Lower leg skin (tissue), 4 donors: ENCODE data around the gene RCE1. TPM values are rescaled to one million over a fixed set of nuclear protein-coding genes. Genes with fewer than 3 reads are reported as not detected.

Source experiments
- DNase-seq, 2 donors: peaks; one replicate each; pipeline ENCODE4 v3.0.0-alpha.2; 2019; ENCODE audit warnings: low spot score in 2 of 2
- H3K4me3 ChIP-seq: fragments of 200-600 bp; sonication (generic); 2 replicates; pipeline ENCODE4 v1.5.1; 2017; ENCODE audit warnings: mild to moderate bottlenecking, low read depth; ENCODE audit not compliant: poor library complexity, severe bottlenecking
- POLR2A ChIP-seq, 2 donors: fragments of 450-650 bp; IDR thresholded peaks; one replicate each; pipeline ENCODE4 v1.6.1; 2016 to 2017; ENCODE audit warnings: antibody characterized with exemption in 2 of 2, mild to moderate bottlenecking in 1 of 2, moderate library complexity in 1 of 2
- WGBS, 2 donors: methylation state at CpG; one replicate each; pipeline ENCODE4 v1.1.5; 2018; 5-methylcytosine and 5-hydroxymethylcytosine counted together
- intact Hi-C: fragments of 100-400 bp; cut with DNase I; formaldehyde crosslinking; loops from one replicate; pipeline ENCODE4 v1.15.0; 2023; ENCODE audit warnings: low total_unique reads
- total RNA-seq, 4 donors: library from RNA; depleted of rRNA; stranded (reverse); fragments of >200 nt; gene quantifications; one replicate each; pipeline ENCODE4 v1.1.0, GENCODE V29; 2016
- TF ChIP-seq, protein P1 (sequence below), 3 donors: fragments of 450-650 bp; IDR thresholded peaks; one replicate each; pipeline ENCODE4 v1.5.1; 2016; ENCODE audit warnings: antibody characterized with exemption in 3 of 3, mild to moderate bottlenecking in 3 of 3, moderate library complexity in 2 of 3

Gene RCE1
- total RNA-seq, 4 donors from 2014 or later = 23.8 to 32.8 (median 29.7) TPM

DNA sequence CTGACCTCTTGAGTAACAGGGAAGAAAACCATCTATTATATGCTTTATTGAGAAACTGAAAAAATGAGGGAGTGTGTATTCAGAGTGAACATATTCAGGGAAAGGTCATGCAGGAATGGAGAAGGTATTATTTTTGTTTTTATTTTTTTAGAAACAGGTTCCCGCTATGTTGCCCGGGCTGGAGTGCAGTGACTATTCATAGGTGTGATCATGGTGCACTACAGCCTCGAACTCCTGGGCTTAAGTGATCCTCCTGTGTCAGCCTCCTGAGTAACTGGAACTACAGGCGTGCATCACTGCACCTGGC, 8.7 kb upstream of the RCE1 start:
- no peak for DNase-seq
- intact Hi-C loops = loop anchor here (10.0 kb wide), 1 partner anchor 420 kb away; no protein-coding TSS in a partner anchor
- WGBS, 2 donors = 56 to 59% methylated on average over 4 of the region's 4 CpGs
- H3K4me3 ChIP-seq = no peak overlapping the region
- TF ChIP-seq, protein P1, sequence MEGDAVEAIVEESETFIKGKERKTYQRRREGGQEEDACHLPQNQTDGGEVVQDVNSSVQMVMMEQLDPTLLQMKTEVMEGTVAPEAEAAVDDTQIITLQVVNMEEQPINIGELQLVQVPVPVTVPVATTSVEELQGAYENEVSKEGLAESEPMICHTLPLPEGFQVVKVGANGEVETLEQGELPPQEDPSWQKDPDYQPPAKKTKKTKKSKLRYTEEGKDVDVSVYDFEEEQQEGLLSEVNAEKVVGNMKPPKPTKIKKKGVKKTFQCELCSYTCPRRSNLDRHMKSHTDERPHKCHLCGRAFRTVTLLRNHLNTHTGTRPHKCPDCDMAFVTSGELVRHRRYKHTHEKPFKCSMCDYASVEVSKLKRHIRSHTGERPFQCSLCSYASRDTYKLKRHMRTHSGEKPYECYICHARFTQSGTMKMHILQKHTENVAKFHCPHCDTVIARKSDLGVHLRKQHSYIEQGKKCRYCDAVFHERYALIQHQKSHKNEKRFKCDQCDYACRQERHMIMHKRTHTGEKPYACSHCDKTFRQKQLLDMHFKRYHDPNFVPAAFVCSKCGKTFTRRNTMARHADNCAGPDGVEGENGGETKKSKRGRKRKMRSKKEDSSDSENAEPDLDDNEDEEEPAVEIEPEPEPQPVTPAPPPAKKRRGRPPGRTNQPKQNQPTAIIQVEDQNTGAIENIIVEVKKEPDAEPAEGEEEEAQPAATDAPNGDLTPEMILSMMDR (IDR thresholded peaks at IDR 0.05) = no peak
- no peak for TF ChIP-seq POLR2A (IDR thresholded peaks at IDR 0.05)

DNA sequence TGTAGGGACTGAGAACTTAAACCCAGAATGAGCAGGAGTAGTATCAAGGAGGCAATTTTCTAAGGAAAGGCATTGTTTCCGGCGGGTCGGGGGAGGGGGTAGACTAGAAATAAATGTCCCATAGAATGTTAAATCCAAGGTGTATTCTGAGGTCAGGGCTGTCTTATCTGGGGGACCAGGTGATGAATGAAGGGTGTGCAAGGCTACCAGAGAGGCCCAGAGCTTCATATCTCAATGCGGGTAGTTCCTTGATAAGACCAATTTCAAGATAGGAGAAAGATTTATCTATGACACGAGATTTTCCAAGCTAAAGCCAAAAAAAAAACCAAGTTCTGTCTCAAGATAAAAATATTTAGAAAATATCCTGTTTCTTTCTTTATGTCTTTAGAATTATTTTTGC, 8.3 kb upstream of the RCE1 start:
- no peak overlapping the region for H3K4me3 ChIP-seq
- intact Hi-C loops = loop anchor here (5.0 to 10.0 kb wide), 2 partner anchors 143 to 420 kb away; no protein-coding TSS in a partner anchor
- no peak for TF ChIP-seq POLR2A (IDR thresholded peaks at IDR 0.05)
- TF ChIP-seq, protein P1 (IDR thresholded peaks at IDR 0.05) = no peak
- WGBS, 2 donors = 74 to 77% methylated on average over 5 of the region's 5 CpGs
- no peak for DNase-seq

DNA sequence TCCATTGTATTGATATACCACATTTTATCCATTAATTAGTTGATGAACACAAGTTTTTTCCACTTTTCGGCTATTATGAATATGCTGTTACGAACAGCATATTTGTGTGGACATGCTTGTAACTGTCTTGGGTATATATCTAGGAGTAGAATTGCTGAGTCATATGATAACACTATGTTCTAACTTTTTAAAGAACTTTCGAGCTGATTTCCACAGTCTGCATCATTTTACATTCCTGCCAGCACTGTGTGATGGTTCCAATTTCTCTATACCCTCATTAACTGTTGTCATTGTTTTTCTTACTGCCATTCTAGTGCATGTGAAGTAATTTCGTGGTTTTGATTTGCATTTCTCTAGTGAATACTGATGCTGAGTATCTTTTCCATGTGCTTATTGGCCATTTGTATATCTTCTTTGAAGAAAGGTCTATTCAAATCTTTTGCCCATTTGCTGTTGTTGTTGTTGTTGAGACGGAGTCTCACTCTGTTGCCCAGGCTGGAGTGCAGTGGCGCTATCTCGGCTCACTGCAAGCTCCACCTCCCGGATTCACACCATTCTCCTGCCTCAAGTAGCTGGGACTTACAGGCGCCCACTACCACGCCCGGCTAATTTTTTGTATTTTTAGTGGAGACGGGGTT, 7.4 kb upstream of the RCE1 start:
- DNase-seq = no peak
- TF ChIP-seq POLR2A (IDR thresholded peaks at IDR 0.05) = no peak
- TF ChIP-seq, protein P1 (IDR thresholded peaks at IDR 0.05) = no peak
- H3K4me3 ChIP-seq = no peak overlapping the region
- intact Hi-C loops = loop anchor here (5.0 to 10.0 kb wide), 2 partner anchors 144 to 421 kb away; no protein-coding TSS in a partner anchor
- 79 to 86% methylated on average over 12 of the region's 12 CpGs for WGBS, 2 donors

DNA sequence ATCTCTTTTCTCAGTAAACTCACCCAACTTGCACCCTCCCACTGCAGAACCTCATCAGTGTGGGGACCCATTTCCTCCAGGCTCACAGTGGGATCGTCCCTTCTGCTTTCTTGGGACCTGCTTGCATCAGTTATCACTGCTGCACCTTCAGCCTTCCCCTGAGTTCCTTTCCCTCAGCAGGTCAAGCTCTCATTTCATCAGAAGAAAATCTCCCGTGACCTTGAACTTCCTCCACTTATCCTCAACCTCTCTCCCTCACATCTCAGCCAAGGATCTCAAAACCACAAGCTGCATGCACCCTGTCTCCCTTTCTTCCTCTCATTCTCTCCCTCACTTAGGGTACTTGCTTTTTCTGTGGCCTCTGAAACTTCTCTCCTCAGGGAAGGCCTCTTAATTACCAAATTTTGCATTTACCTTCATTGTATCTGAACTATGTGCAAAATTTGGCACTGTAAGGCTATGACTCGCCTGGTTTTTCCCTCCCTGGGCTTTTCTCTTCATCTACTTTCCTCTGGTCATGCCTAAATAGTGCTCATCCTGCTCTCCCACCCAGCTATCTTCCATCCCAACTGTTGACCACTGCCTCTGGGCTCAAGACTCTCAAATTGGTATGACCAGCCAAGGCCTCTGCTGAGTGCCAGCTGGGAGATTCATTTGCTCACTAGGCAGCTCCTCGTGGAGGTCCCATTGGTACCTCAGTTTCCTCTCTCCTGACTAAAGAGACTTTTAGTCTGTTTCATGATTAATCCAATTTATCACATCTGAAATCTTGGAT, 2.7 kb upstream of the RCE1 start:
- no peak overlapping the region for H3K4me3 ChIP-seq
- no peak for DNase-seq
- intact Hi-C loops = no loop called here
- TF ChIP-seq POLR2A (IDR thresholded peaks at IDR 0.05) = no peak
- TF ChIP-seq, protein P1 (IDR thresholded peaks at IDR 0.05) = no peak
- 77 to 79% methylated on average over 4 of the region's 4 CpGs for WGBS, 2 donors

DNA sequence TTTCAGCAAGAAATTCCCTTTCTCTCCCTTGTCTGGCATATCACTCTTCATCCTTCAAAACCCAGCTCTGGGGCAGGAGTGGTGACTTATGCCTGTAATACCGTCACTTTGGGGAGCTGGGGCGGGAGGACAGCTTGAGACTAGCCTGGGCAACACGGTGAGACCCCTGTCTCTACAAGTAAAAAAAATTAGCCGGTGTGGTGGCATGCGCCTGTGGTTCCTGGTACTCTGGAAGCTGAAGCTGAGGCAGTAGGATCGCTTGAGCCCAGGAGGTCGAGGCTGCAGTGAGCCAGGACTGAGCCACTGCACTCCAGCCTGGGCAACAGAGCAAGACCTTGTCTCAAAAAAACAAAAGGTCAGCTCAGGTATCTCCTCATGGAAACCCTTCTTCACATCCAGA, 1.4 kb upstream of the RCE1 start:
- no peak for TF ChIP-seq POLR2A (IDR thresholded peaks at IDR 0.05)
- TF ChIP-seq, protein P1 (IDR thresholded peaks at IDR 0.05) = no peak
- H3K4me3 ChIP-seq = no peak overlapping the region
- DNase-seq = peak in 1 of 2 donors; percentile 77
- intact Hi-C loops = no loop called here
- WGBS, 2 donors = 78 to 87% methylated on average over 7 of the region's 7 CpGs
